VCaP (cell line): ENCODE results near the gene INSYN2B.

Experiments used
- H3K27ac ChIP-seq: fragments of 450-650 bp; 2 replicates; pipeline ENCODE4 v1.5.1; 2017
- TF ChIP-seq, protein P1 (sequence below): fragments of 450-650 bp; conservative IDR thresholded peaks from 2 replicates; pipeline ENCODE4 v1.5.1; 2017; ENCODE audit warnings: mild to moderate bottlenecking, moderate library complexity

The INSYN2B gene

DNA sequence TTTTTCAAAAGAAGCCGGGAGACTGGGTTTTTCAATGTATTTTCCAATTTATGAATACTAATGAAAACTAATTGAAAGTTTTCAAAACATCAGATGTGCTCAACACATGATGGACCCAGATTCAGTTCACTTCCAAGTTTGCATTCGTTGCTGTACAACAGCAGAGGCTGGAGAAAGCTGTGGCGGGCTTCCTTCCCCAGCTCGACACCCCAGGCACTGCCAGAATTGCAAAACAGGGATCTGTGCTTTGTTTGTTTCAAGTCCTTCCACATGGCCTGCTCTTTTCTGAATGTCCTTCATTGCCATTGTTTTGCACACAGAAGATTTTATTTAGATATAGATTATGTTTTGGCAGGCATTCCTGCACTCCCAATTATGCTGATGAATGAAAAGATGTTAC, 30.3 kb upstream of the INSYN2B start:
- TF ChIP-seq, protein P1, sequence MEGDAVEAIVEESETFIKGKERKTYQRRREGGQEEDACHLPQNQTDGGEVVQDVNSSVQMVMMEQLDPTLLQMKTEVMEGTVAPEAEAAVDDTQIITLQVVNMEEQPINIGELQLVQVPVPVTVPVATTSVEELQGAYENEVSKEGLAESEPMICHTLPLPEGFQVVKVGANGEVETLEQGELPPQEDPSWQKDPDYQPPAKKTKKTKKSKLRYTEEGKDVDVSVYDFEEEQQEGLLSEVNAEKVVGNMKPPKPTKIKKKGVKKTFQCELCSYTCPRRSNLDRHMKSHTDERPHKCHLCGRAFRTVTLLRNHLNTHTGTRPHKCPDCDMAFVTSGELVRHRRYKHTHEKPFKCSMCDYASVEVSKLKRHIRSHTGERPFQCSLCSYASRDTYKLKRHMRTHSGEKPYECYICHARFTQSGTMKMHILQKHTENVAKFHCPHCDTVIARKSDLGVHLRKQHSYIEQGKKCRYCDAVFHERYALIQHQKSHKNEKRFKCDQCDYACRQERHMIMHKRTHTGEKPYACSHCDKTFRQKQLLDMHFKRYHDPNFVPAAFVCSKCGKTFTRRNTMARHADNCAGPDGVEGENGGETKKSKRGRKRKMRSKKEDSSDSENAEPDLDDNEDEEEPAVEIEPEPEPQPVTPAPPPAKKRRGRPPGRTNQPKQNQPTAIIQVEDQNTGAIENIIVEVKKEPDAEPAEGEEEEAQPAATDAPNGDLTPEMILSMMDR, result no peak

DNA sequence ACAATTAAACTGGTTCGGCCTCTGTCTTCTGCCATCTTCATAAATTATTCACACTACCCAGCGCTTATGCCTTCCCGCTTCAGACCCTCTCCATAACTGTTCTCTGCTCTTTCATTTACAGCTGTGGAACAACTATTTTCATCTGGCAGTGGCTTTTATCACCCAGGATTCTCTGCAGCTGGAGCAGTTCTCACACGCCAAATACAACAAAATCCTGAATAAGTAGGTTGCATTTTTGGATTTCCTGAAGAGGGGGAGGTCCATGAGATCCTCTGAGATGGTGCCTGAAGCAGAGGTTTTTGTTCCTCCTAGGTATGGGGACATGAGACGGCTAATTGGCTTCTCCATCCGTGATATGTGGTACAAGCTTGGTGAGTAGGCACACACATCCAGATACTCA, 28.1 kb upstream of the INSYN2B start:
- TF ChIP-seq, protein P1, result no peak
- no peak overlapping the region for H3K27ac ChIP-seq

More for the DNA sequence above, 30.3 kb upstream of the INSYN2B start:
- no peak overlapping the region for H3K27ac ChIP-seq

DNA sequence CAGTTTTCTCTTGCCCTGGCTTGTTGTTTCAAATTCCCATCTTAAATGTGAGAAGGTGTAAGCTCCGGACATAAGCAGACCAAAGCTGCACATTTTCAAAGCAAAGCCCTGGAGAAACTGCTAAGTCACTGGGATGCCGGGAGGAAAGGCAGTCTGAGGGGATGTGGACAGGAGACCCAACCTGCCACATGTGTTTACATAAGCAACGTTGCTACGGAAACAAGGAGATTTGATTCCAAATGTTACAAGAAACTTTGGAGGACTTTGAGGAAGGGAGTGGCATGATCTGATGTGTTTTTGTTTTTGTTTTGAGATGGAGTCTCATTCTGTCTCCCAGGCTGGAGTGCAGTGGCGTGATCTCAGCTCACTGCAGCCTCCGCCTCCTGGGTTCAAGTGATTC, 25.7 kb upstream of the INSYN2B start:
- TF ChIP-seq, protein P1, result no peak

DNA sequence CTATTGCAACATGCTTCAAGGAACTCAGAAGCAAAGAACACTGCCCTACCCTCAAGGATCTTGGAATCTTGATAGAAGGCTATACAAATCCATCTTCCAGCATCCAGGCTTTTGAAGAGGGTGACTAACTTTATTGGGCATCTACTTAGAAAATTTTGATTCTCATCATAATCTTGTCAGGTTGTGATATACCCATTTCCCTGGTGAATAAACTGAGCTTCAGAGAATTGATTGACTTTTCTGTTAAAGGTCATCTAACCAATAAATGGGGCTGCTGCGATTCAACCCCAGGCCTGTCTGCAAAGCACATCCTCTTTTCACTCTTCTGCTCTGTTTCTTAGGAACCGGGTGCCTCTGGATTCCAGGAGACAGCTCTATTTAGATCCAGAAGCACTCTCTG, 19.9 kb upstream of the INSYN2B start:
- H3K27ac ChIP-seq, result no peak overlapping the region
- TF ChIP-seq, protein P1, result no peak

More for the DNA sequence above, 25.7 kb upstream of the INSYN2B start:
- H3K27ac ChIP-seq, result no peak overlapping the region

DNA sequence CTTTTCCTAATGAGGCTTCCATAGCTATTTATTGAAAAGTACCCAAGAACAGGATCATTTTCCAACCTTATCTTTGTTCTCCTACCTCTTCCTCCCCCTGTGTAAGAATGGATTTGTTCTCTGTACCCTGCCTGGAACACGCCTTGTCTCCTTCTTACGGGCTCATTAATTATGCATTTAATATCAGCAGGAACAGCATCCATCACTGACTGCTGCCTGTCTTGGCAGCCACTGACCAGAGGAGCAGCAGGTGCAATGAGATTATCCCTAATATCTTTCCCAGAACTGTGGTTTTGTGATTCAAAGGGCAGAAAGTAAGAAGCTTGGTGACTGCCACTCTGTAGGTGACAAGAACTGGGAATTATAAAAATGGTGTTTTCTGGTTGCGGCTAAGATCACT, 19.3 kb upstream of the INSYN2B start:
- H3K27ac ChIP-seq, result no peak overlapping the region
- TF ChIP-seq, protein P1, result no peak

DNA sequence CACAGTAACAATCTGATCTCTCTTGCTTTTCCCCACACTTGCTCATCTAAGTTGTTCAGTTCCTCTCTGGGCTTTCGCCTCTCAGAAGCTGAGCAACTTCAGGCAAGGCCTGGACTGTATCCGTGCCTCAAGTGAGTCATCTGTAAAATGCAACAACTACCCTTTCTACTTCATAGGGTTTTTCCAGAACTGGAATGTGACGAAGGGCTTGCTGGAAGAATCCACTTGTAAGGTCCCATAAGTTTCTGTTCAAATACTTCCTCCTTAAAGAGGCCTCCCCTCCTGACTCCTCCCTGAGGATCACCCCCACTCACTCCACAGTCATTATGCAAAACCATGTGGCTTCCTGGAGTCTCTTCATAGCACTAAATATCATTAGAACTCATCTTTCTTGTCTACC, 17.5 kb upstream of the INSYN2B start:
- H3K27ac ChIP-seq, result no peak overlapping the region
- TF ChIP-seq, protein P1, result no peak

DNA sequence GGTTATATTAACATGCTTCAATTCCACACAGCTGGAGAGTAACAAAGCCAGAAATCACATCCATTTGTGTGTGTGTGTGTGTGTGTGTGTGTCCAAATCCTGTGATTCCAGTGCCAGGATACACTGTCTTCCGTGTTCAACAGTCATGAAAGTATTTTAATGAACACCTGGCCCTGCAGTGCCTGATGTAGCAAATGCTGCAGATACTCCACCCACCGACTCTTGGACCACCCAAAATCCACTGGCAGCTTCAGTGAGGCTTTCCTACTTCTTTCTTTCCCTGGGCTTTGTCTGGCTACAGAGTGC, 13.1 kb upstream of the INSYN2B start:
- H3K27ac ChIP-seq, result no peak overlapping the region

More for the DNA sequence above, 13.1 kb upstream of the INSYN2B start:
- TF ChIP-seq, protein P1, result no peak
